Measurements from ENCODE around the gene ARHGAP15.

Gene ARHGAP15

DNA sequence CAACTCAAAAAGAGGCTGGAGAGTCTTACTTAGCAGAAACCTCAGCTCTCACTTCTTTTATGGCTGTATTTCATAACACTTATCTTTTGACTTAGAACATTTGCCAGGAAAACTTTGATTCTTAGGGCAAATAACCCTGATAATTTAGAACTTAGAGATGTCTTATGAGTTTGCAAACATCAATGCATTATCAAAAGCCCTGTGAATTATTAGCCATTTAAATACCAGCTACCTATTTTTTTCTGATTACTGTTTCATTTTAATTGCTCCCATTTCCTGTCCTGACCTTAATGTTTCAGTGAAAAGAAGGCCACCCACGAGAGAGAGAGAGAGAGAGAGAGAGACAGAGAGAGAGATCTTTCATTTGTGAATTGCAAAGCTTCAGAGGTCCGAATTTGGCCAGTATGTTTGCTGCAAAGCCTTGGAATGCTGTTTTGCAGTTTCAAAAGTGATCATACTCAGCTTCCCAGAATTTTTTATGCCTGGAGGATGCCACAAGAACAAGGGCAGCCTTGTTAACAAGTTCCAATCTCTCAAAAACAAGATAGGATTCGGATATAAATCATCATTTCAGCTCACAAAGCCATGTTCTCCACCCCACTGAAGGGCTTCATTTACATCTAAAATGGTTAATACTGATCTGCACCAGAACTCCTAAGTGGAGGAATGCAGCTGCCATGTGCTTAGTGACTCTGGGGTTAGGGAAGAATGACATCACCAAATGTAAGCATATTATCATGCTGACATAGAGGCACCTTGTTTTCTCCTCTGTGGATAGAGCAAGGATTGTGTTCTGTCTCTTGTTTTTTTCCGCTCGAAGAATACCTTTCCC lies 478.2 kb downstream of the ARHGAP15 start:
- TF ChIP-seq, protein P1, sequence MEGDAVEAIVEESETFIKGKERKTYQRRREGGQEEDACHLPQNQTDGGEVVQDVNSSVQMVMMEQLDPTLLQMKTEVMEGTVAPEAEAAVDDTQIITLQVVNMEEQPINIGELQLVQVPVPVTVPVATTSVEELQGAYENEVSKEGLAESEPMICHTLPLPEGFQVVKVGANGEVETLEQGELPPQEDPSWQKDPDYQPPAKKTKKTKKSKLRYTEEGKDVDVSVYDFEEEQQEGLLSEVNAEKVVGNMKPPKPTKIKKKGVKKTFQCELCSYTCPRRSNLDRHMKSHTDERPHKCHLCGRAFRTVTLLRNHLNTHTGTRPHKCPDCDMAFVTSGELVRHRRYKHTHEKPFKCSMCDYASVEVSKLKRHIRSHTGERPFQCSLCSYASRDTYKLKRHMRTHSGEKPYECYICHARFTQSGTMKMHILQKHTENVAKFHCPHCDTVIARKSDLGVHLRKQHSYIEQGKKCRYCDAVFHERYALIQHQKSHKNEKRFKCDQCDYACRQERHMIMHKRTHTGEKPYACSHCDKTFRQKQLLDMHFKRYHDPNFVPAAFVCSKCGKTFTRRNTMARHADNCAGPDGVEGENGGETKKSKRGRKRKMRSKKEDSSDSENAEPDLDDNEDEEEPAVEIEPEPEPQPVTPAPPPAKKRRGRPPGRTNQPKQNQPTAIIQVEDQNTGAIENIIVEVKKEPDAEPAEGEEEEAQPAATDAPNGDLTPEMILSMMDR (IDR thresholded peaks at IDR 0.05): no peak
- no peak for DNase-seq (ENCODE audit: low spot score)
- Histone ChIP-seq H3K27ac (peak overlapping the region in 1 of 2 donors; percentile 30), H3K4me3 (peak overlapping the region; percentile 10)

DNA sequence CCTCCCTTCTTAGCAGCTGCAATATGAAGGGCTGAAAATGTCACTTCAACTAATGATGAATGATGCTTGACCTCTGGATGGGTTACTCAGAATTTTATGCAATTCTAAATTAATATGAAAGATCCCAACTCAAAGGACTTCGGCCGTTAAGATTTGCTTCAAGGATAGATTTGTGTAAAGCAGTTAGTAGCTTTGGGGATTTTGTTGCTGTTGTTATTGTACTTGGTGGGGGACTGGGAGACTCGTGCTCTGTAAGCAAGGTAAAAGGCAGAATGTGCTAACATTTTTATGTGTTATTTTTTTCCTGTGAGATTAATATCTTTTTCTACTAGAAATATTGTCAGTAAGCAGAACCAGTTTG lies 478.8 kb downstream of the ARHGAP15 start:
- TF ChIP-seq, protein P1 (IDR thresholded peaks at IDR 0.05): no peak
- Histone ChIP-seq H3K27ac (peak overlapping the region in 1 of 2 donors; percentile 30), H3K4me3 (peak overlapping the region; percentile 10)
- no peak for DNase-seq (ENCODE audit: low spot score)

DNA sequence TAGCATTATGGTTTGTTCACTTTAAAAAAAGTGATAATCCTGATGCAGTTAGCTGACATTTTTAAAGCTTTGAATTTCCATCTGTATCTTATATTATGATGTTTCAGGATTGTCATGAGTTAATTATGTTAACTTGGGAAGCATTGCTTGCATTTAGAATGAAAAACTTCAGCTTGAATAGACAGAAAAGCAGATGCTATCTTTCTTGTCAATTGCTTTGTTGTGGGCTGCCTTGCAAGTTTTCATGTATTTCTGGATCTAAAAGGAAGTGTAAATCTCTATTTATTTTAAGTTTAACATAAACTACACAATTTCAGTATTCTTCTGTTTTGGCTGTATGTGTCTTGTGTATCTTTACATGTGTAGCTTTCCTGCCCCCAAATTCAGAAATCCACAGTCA lies 479.5 kb downstream of the ARHGAP15 start:
- Histone ChIP-seq H3K4me3 (no peak overlapping the region), H3K27ac (no peak overlapping the region)
- TF ChIP-seq, protein P1 (IDR thresholded peaks at IDR 0.05): no peak
- no peak for DNase-seq (ENCODE audit: low spot score)

DNA sequence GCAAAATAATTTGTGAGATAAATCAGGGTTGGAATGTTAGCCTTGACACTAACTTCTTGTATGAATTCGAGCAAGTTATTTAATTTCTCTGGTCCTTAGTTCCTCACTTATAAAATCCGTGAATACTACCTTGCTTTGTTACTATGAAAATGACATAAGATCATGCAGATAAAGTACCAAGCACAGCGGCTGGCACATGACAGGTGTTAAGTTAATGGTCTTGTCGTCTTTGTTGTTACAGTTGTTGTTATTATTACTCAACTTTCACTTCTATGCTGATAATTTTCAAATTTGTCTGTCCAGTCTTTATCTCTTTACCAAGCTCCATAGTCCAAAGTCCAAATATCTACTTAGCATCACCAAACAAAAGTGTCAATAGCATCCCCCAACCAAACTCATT lies 482.1 kb downstream of the ARHGAP15 start:
- Histone ChIP-seq H3K4me3 (no peak overlapping the region), H3K27ac (no peak overlapping the region)
- DNase-seq (ENCODE audit: low spot score): no peak
- TF ChIP-seq, protein P1 (IDR thresholded peaks at IDR 0.05): no peak

DNA sequence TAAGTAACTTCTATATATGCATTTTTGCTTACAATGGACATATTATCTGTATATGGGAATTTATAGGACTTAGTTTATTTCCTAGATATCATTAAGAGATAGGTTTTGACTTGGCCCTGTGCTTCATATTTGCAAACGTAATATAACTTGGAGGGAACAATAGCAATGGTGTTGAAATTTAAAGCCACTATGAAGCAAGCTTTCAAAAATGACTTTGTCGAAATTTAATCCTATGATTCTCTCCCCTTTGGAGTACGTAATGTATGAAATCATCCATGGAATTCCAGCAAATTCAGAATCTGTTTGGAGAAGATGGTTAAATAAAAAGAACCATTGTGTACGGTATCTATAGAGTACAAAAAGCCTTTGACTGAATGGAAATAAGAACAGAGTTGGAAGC lies 486.3 kb downstream of the ARHGAP15 start:
- no peak for DNase-seq (ENCODE audit: low spot score)
- TF ChIP-seq, protein P1 (IDR thresholded peaks at IDR 0.05): no peak
- no peak overlapping the region for H3K27ac ChIP-seq
- H3K4me3 ChIP-seq: no peak overlapping the region

DNA sequence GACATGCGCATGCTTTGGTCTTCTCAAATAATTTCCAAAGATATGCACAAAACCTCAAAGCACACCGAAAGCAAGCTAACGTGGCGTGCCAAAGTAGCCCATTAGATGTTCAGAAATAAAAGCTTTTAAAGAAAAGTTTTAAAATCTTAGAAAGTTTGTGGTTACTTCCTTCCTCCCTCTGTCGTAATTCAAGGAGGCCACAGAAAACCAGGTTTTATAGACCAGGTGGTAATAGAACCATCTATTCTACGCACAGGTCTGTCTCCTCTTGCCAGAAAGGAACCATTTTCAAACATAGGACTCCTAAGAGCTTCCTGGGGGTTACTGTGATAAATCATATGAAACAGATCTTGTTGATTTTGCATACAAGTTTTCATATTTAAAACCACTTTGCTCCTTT lies 487.2 kb downstream of the ARHGAP15 start:
- TF ChIP-seq, protein P1 (IDR thresholded peaks at IDR 0.05): no peak
- no peak for DNase-seq (ENCODE audit: low spot score)
- H3K27ac ChIP-seq: no peak overlapping the region
- H3K4me3 ChIP-seq: no peak overlapping the region

DNA sequence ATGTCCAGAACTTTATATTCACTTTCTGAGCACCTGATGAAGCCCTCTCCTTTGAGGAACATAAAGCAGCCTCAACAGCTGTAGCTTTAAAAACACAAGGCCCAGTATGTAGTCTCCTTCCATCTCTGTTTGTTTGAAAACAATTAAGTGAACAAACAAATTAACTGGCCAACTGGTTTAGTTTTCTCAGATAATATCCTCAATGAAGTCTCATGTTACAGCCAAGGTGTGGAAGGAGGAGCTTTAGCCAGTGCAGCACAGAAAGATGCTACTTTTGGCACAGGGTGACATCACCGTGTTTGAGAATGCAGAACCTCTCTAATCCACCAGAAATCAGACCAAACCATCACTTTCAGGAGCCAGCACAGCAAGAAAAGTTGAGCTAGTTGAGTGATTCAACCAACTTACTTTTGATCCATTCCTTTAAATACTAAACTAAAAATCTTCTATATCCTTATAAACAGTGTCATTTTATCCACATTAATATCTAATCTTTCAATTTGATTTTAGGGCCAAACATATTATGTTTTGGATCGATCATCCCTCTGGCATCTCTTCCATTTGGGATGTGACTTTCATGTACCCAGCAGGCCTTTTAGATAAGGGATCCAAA lies 488.7 kb downstream of the ARHGAP15 start:
- Histone ChIP-seq H3K4me3 (no peak overlapping the region), H3K27ac (no peak overlapping the region)
- TF ChIP-seq, protein P1 (IDR thresholded peaks at IDR 0.05): no peak
- no peak for DNase-seq (ENCODE audit: low spot score)

All from coronary artery (tissue), 2 donors.